Measurements from ENCODE around the gene CYP26B1. TPM values are rescaled to one million over a fixed set of nuclear protein-coding genes. Genes with fewer than 3 reads are reported as not detected.

The CYP26B1 gene
- total and polyA plus RNA-seq, 4 donors, result 0.47 to 1.8 (median 0.65) TPM

GRCh38 chr2:72129681-72130340 is 17.9 kb downstream of the CYP26B1 start:
- no peaks in the 10 kb centered on the region for H3K36me3 ChIP-seq (ENCODE audit: control insufficient read depth in 4 of 4, insufficient read depth in 3 of 4, low read depth in 1 of 4, low read length in 3 of 4)
- no peak overlapping the region for H3K9ac ChIP-seq (ENCODE audit: low read depth in 1 of 2, low read length in 2 of 2)
- no peak overlapping the region for H3K27ac ChIP-seq (ENCODE audit: low read depth in 1 of 2, low read length in 2 of 2)
- TF ChIP-seq ZBTB33 (IDR thresholded peaks at IDR 0.05) (no peak), RXRA (IDR thresholded peaks at IDR 0.05) (no peak), EGR1 (IDR thresholded peaks at IDR 0.05; ENCODE audit: low read depth in 2 of 2) (no peak), SP1 (IDR thresholded peaks at IDR 0.05) (no peak), JUND (IDR thresholded peaks at IDR 0.05) (no peak), FOXA1 (IDR thresholded peaks at IDR 0.05) (no peak), HNF4A (conservative IDR thresholded peaks at IDR 0.05) (no peak), MAX (IDR thresholded peaks at IDR 0.05) (no peak), NR2F2 (IDR thresholded peaks at IDR 0.05) (no peak), TAF1 (conservative IDR thresholded peaks at IDR 0.05) (no peak), ATF3 (IDR thresholded peaks at IDR 0.05) (no peak), REST (IDR thresholded peaks at IDR 0.05) (no peak), YY1 (IDR thresholded peaks at IDR 0.05) (no peak), CTCF (IDR thresholded peaks at IDR 0.05; ENCODE audit: low read depth, low read length, missing input control) (no peak)
- peaks cover 0 to 2% (median 0%) of the 10 kb centered on the region in 4 donors for H3K27me3 ChIP-seq (ENCODE audit: control insufficient read depth in 4 of 4, insufficient read depth in 4 of 4, low read length in 3 of 4)
- H3K9me3 ChIP-seq (ENCODE audit: control insufficient read depth in 4 of 4, low read length in 3 of 4), result no peaks in the 10 kb centered on the region
- no peak overlapping the region for H3K4me3 ChIP-seq (ENCODE audit: low read depth in 1 of 3, low read length in 3 of 3)
- DNase-seq (ENCODE audit: low spot score), result no peak
- no peaks in the 10 kb centered on the region for H3K4me1 ChIP-seq (ENCODE audit: control insufficient read depth in 4 of 4, insufficient read depth in 4 of 4, low read length in 3 of 4)
- 81% methylated on average over 9 of the region's 9 CpGs for WGBS

GRCh38 chr2:72128843-72129227 is 18.8 kb downstream of the CYP26B1 start:
- Histone ChIP-seq H3K27ac (ENCODE audit: low read depth in 1 of 2, low read length in 2 of 2) (no peak overlapping the region), H3K4me3 (ENCODE audit: low read depth in 1 of 3, low read length in 3 of 3) (no peak overlapping the region), H3K36me3 (ENCODE audit: control insufficient read depth in 4 of 4, insufficient read depth in 3 of 4, low read depth in 1 of 4, low read length in 3 of 4) (no peaks in the 10 kb centered on the region), H3K9ac (ENCODE audit: low read depth in 1 of 2, low read length in 2 of 2) (no peak overlapping the region), H3K27me3 (ENCODE audit: control insufficient read depth in 4 of 4, insufficient read depth in 4 of 4, low read length in 3 of 4) (peaks cover 0 to 2% (median 0%) of the 10 kb centered on the region in 4 donors), H3K9me3 (ENCODE audit: control insufficient read depth in 4 of 4, low read length in 3 of 4) (no peaks in the 10 kb centered on the region), H3K4me1 (ENCODE audit: control insufficient read depth in 4 of 4, insufficient read depth in 4 of 4, low read length in 3 of 4) (no peaks in the 10 kb centered on the region)
- DNase-seq (ENCODE audit: low spot score), result no peak
- TF ChIP-seq HNF4A (conservative IDR thresholded peaks at IDR 0.05), result no peak
- no peak for TF ChIP-seq NR2F2 (IDR thresholded peaks at IDR 0.05)
- TF ChIP-seq RXRA (IDR thresholded peaks at IDR 0.05), result no peak
- TF ChIP-seq HNF4G (IDR thresholded peaks at IDR 0.05), result no peak
- TF ChIP-seq GABPA (IDR thresholded peaks at IDR 0.05 in 1 of 2, conservative IDR thresholded peaks at IDR 0.05 in 1 of 2), result no peak
- no peak for TF ChIP-seq SP1 (IDR thresholded peaks at IDR 0.05)
- no peak for TF ChIP-seq YY1 (IDR thresholded peaks at IDR 0.05)
- TF ChIP-seq CTCF (IDR thresholded peaks at IDR 0.05; ENCODE audit: low read depth, low read length, missing input control), result no peak
- no peak for TF ChIP-seq RAD21 (IDR thresholded peaks at IDR 0.05)
- no peak for TF ChIP-seq MAX (IDR thresholded peaks at IDR 0.05)
- no peak for TF ChIP-seq FOXA1 (IDR thresholded peaks at IDR 0.05)
- no peak for TF ChIP-seq EGR1 (IDR thresholded peaks at IDR 0.05; ENCODE audit: low read depth in 2 of 2)
- 77% methylated on average over 11 of the region's 11 CpGs for WGBS

All from liver (tissue), 9 donors.